Measurements from ENCODE around the gene ABCG2. TPM values are rescaled to one million over a fixed set of nuclear protein-coding genes. Genes with fewer than 3 reads are reported as not detected.
"Not testable (repeated sequence)": the region's sequence is repeated elsewhere in the genome, so short reads cannot be mapped to it uniquely, and the experiment has no call there.

Gene ABCG2
- total RNA-seq, 1 donor from 2014 or later: 0.56 TPM

GRCh38 chr4:88122260-88122659 is 36.2 kb downstream of the ABCG2 start:
- DNase-seq; H3K4me3 Mint-ChIP-seq; H3K36me3 Mint-ChIP-seq (ENCODE audit: low read depth); H3K27ac Mint-ChIP-seq; H3K4me1 Mint-ChIP-seq; intact Hi-C loops (cut with micrococcal nuclease); H3K27me3 Mint-ChIP-seq: not testable (repeated sequence)
- peaks cover 41% of the 10 kb centered on the region for H3K9me3 Mint-ChIP-seq

GRCh38 chr4:88119943-88120342 is 38.5 kb downstream of the ABCG2 start:
- peaks cover 36% of the 10 kb centered on the region for H3K9me3 Mint-ChIP-seq
- H3K4me1 Mint-ChIP-seq: no peaks in the 10 kb centered on the region
- no peak overlapping the region for H3K27ac Mint-ChIP-seq
- no peaks in the 10 kb centered on the region for H3K27me3 Mint-ChIP-seq
- no peak overlapping the region for H3K4me3 Mint-ChIP-seq
- no peak for DNase-seq
- H3K36me3 Mint-ChIP-seq (ENCODE audit: low read depth): peaks cover 2% of the 10 kb centered on the region
- intact Hi-C loops (cut with micrococcal nuclease): no loop called here

- Mint-ChIP-seq H3K27me3 (no peaks in the 10 kb centered on the region), H3K27ac (no peak overlapping the region), H3K36me3 (ENCODE audit: low read depth) (peaks cover 1% of the 10 kb centered on the region), H3K4me3 (no peak overlapping the region), H3K9me3 (peaks cover 21% of the 10 kb centered on the region), H3K4me1 (no peaks in the 10 kb centered on the region)
- DNase-seq: no peak
- intact Hi-C loops (cut with micrococcal nuclease): no loop called here
Measured at GRCh38 chr4:88115587-88115986, 42.9 kb downstream of the ABCG2 start.

GRCh38 chr4:88112856-88113255 is 45.6 kb downstream of the ABCG2 start:
- DNase-seq: no peak
- H3K9me3 Mint-ChIP-seq: peaks cover 2% of the 10 kb centered on the region
- H3K4me1 Mint-ChIP-seq: no peaks in the 10 kb centered on the region
- H3K36me3 Mint-ChIP-seq (ENCODE audit: low read depth): no peaks in the 10 kb centered on the region
- no peak overlapping the region for H3K27ac Mint-ChIP-seq
- H3K27me3 Mint-ChIP-seq: no peaks in the 10 kb centered on the region
- intact Hi-C loops (cut with micrococcal nuclease): no loop called here
- H3K4me3 Mint-ChIP-seq: no peak overlapping the region

- Mint-ChIP-seq H3K27ac (no peak overlapping the region), H3K4me1 (peaks cover 2% of the 10 kb centered on the region), H3K27me3 (peaks cover 1% of the 10 kb centered on the region), H3K9me3 (no peaks in the 10 kb centered on the region), H3K4me3 (no peak overlapping the region), H3K36me3 (ENCODE audit: low read depth) (no peaks in the 10 kb centered on the region)
- DNase-seq: no peak
- intact Hi-C loops (cut with micrococcal nuclease): no loop called here
Measured at GRCh38 chr4:88110826-88111225, 47.6 kb downstream of the ABCG2 start.

- no peak overlapping the region for H3K27ac Mint-ChIP-seq
- DNase-seq: no peak
- H3K4me1 Mint-ChIP-seq: peaks cover 2% of the 10 kb centered on the region
- intact Hi-C loops (cut with micrococcal nuclease): no loop called here
- peaks cover 1% of the 10 kb centered on the region for H3K27me3 Mint-ChIP-seq
- H3K9me3 Mint-ChIP-seq: no peaks in the 10 kb centered on the region
- H3K4me3 Mint-ChIP-seq: no peak overlapping the region
- no peaks in the 10 kb centered on the region for H3K36me3 Mint-ChIP-seq (ENCODE audit: low read depth)
Measured at GRCh38 chr4:88109123-88109881, 49.1 kb downstream of the ABCG2 start.

- H3K4me3 Mint-ChIP-seq: no peak overlapping the region
- no peak for DNase-seq
- intact Hi-C loops (cut with micrococcal nuclease): no loop called here
- peaks cover 2% of the 10 kb centered on the region for H3K4me1 Mint-ChIP-seq
- no peak overlapping the region for H3K27ac Mint-ChIP-seq
- no peaks in the 10 kb centered on the region for H3K9me3 Mint-ChIP-seq
- H3K27me3 Mint-ChIP-seq: peaks cover 1% of the 10 kb centered on the region
- no peaks in the 10 kb centered on the region for H3K36me3 Mint-ChIP-seq (ENCODE audit: low read depth)
Measured at GRCh38 chr4:88108747-88109122, 49.7 kb downstream of the ABCG2 start.

GRCh38 chr4:88108108-88108465 is 50.4 kb downstream of the ABCG2 start:
- H3K27ac Mint-ChIP-seq; H3K27me3 Mint-ChIP-seq; H3K9me3 Mint-ChIP-seq; H3K4me1 Mint-ChIP-seq; H3K4me3 Mint-ChIP-seq; intact Hi-C loops (cut with micrococcal nuclease); DNase-seq; H3K36me3 Mint-ChIP-seq (ENCODE audit: low read depth): not testable (repeated sequence)

GRCh38 chr4:88107406-88108107 is 50.9 kb downstream of the ABCG2 start:
- Mint-ChIP-seq H3K9me3 (no peaks in the 10 kb centered on the region), H3K4me3 (no peak overlapping the region), H3K27ac (no peak overlapping the region), H3K27me3 (peaks cover 1% of the 10 kb centered on the region), H3K4me1 (peaks cover 2% of the 10 kb centered on the region), H3K36me3 (ENCODE audit: low read depth) (no peaks in the 10 kb centered on the region)
- no peak for DNase-seq
- intact Hi-C loops (cut with micrococcal nuclease): no loop called here

- H3K4me1 Mint-ChIP-seq: peaks cover 2% of the 10 kb centered on the region
- H3K9me3 Mint-ChIP-seq: no peaks in the 10 kb centered on the region
- intact Hi-C loops (cut with micrococcal nuclease): no loop called here
- no peak overlapping the region for H3K4me3 Mint-ChIP-seq
- no peak overlapping the region for H3K27ac Mint-ChIP-seq
- no peak for DNase-seq
- H3K27me3 Mint-ChIP-seq: peaks cover 5% of the 10 kb centered on the region
- no peaks in the 10 kb centered on the region for H3K36me3 Mint-ChIP-seq (ENCODE audit: low read depth)
Measured at GRCh38 chr4:88106205-88106604, 52.2 kb downstream of the ABCG2 start.

GRCh38 chr4:88104902-88105610 is 53.4 kb downstream of the ABCG2 start:
- H3K27me3 Mint-ChIP-seq: peaks cover 5% of the 10 kb centered on the region
- H3K27ac Mint-ChIP-seq: no peak overlapping the region
- intact Hi-C loops (cut with micrococcal nuclease): no loop called here
- peaks cover 2% of the 10 kb centered on the region for H3K4me1 Mint-ChIP-seq
- no peaks in the 10 kb centered on the region for H3K9me3 Mint-ChIP-seq
- no peaks in the 10 kb centered on the region for H3K36me3 Mint-ChIP-seq (ENCODE audit: low read depth)
- DNase-seq: no peak
- H3K4me3 Mint-ChIP-seq: no peak overlapping the region

GRCh38 chr4:88102026-88102425 is 56.4 kb downstream of the ABCG2 start:
- H3K4me1 Mint-ChIP-seq: peaks cover 2% of the 10 kb centered on the region
- intact Hi-C loops (cut with micrococcal nuclease): no loop called here
- H3K27ac Mint-ChIP-seq: no peak overlapping the region
- H3K27me3 Mint-ChIP-seq: peaks cover 7% of the 10 kb centered on the region
- DNase-seq: no peak
- H3K9me3 Mint-ChIP-seq: no peaks in the 10 kb centered on the region
- H3K36me3 Mint-ChIP-seq (ENCODE audit: low read depth): no peaks in the 10 kb centered on the region
- no peak overlapping the region for H3K4me3 Mint-ChIP-seq

- no peak for DNase-seq
- H3K4me1 Mint-ChIP-seq: no peaks in the 10 kb centered on the region
- H3K9me3 Mint-ChIP-seq: no peaks in the 10 kb centered on the region
- H3K27ac Mint-ChIP-seq: no peak overlapping the region
- H3K36me3 Mint-ChIP-seq (ENCODE audit: low read depth): no peaks in the 10 kb centered on the region
- peaks cover 7% of the 10 kb centered on the region for H3K27me3 Mint-ChIP-seq
- intact Hi-C loops (cut with micrococcal nuclease): no loop called here
- no peak overlapping the region for H3K4me3 Mint-ChIP-seq
Measured at GRCh38 chr4:88101165-88101564, 57.3 kb downstream of the ABCG2 start.

- H3K36me3 Mint-ChIP-seq (ENCODE audit: low read depth): no peaks in the 10 kb centered on the region
- no peaks in the 10 kb centered on the region for H3K4me1 Mint-ChIP-seq
- DNase-seq: no peak
- no peak overlapping the region for H3K4me3 Mint-ChIP-seq
- intact Hi-C loops (cut with micrococcal nuclease): no loop called here
- peaks cover 12% of the 10 kb centered on the region for H3K27me3 Mint-ChIP-seq
- H3K27ac Mint-ChIP-seq: no peak overlapping the region
- no peaks in the 10 kb centered on the region for H3K9me3 Mint-ChIP-seq
Measured at GRCh38 chr4:88098993-88099752, 59.3 kb downstream of the ABCG2 start.
